WTC11 (cell line): ENCODE data around the gene TFEB. TPM values are rescaled to one million over a fixed set of nuclear protein-coding genes. Genes with fewer than 3 reads are reported as not detected.

Experiments
- ATAC-seq: fragments of 200-7000 bp; cut with Tn5 transposase; 2 replicates; pipeline ENCODE4 v1.10.0; 2021; ENCODE audit warnings: mild to moderate bottlenecking, moderate library complexity
- CTCF ChIA-PET: fragments of 300-600 bp; sonication (Branson Sonifier 250); formaldehyde crosslinking; loops from one replicate; lab custom pipeline; 2021; ENCODE audit warnings: antibody characterized with exemption; lab: Charles Lee
- POLR2A ChIA-PET: fragments of 350-600 bp; sonication (Branson Sonifier 250); formaldehyde crosslinking; loops from one replicate; lab custom pipeline; 2021; ENCODE audit warnings: antibody characterized with exemption; lab: Charles Lee
- DNase-seq: peaks from one replicate; pipeline ENCODE4 v3.0.0; 2021; ENCODE audit warnings: low spot score
- H3K27ac Mint-ChIP-seq: 2 replicates; pipeline ENCODE4 v1.8.0; 2021; ENCODE audit warnings: mixed read lengths
- H3K27me3 Mint-ChIP-seq: 2 replicates; pipeline ENCODE4 v1.8.0; 2021; ENCODE audit warnings: low read depth, mild to moderate bottlenecking, moderate library complexity, mixed read lengths
- H3K36me3 Mint-ChIP-seq: 2 replicates; pipeline ENCODE4 v1.8.0; 2021; ENCODE audit warnings: mixed read lengths
- H3K4me1 Mint-ChIP-seq: 2 replicates; pipeline ENCODE4 v1.8.0; 2022; ENCODE audit warnings: mixed read lengths
- H3K4me3 Mint-ChIP-seq: 2 replicates; pipeline ENCODE4 v1.8.0; 2021; ENCODE audit warnings: mild to moderate bottlenecking, moderate library complexity, mixed read lengths
- H3K9me3 Mint-ChIP-seq: 2 replicates; pipeline ENCODE4 v1.8.0; 2021; ENCODE audit warnings: mixed read lengths
- AR ChIP-seq: fragments of 250-450 bp; sonication (Bioruptor Pico); IDR thresholded peaks from 2 replicates; pipeline ENCODE4 v1.9.0; 2021; ENCODE audit warnings: mild to moderate bottlenecking
- ATF2 ChIP-seq: sonication (generic); formaldehyde crosslinking; IDR thresholded peaks from 2 replicates; pipeline ENCODE4 v1.8.1; 2022; ENCODE audit warnings: low read depth, missing genetic modification reagents, borderline replicate concordance
- ATF3 ChIP-seq: sonication (generic); formaldehyde crosslinking; conservative IDR thresholded peaks from 2 replicates; pipeline ENCODE4 v1.8.1; 2022; ENCODE audit warnings: mild to moderate bottlenecking, missing genetic modification reagents
- ATF6 ChIP-seq: sonication (generic); formaldehyde crosslinking; IDR thresholded peaks from 2 replicates; pipeline ENCODE4 v1.8.1; 2023; ENCODE audit warnings: mild to moderate bottlenecking, missing genetic modification reagents
- CREM ChIP-seq: sonication (generic); formaldehyde crosslinking; IDR thresholded peaks from 2 replicates; pipeline ENCODE4 v1.8.1; 2022; ENCODE audit warnings: mild to moderate bottlenecking, missing genetic modification reagents, moderate library complexity
- E2F4 ChIP-seq: sonication (generic); formaldehyde crosslinking; IDR thresholded peaks from 2 replicates; pipeline ENCODE4 v1.8.1; 2022; ENCODE audit warnings: low read depth, mild to moderate bottlenecking, moderate library complexity, missing genetic modification reagents, borderline replicate concordance
- EMX1 ChIP-seq: fragments of 250-450 bp; sonication (Bioruptor Pico); IDR thresholded peaks from 2 replicates; pipeline ENCODE4 v1.8.0; 2021; ENCODE audit warnings: mild to moderate bottlenecking
- ERG ChIP-seq: fragments of 250-450 bp; sonication (Bioruptor Pico); IDR thresholded peaks from 2 replicates; pipeline ENCODE4 v1.8.0; 2021; ENCODE audit warnings: mild to moderate bottlenecking
- FOXK1 ChIP-seq: sonication (generic); formaldehyde crosslinking; IDR thresholded peaks from 2 replicates; pipeline ENCODE4 v1.8.0; 2022; ENCODE audit warnings: mild to moderate bottlenecking, moderate library complexity, missing genetic modification reagents
- FOXP4 ChIP-seq: sonication (generic); formaldehyde crosslinking; IDR thresholded peaks from 2 replicates; pipeline ENCODE4 v1.8.0; 2022; ENCODE audit warnings: mild to moderate bottlenecking, missing genetic modification reagents
- GRHL2 ChIP-seq: fragments of 250-450 bp; sonication (Bioruptor Pico); IDR thresholded peaks from 2 replicates; pipeline ENCODE4 v1.8.0; 2022; ENCODE audit warnings: mild to moderate bottlenecking, moderate library complexity; ENCODE audit not compliant: insufficient replicate concordance, severe bottlenecking
- HMGA2 ChIP-seq: fragments of 250-450 bp; sonication (Bioruptor Pico); IDR thresholded peaks from 2 replicates; pipeline ENCODE4 v1.4.0; 2021; ENCODE audit warnings: mild to moderate bottlenecking, moderate library complexity
- KAT7 ChIP-seq: sonication (generic); formaldehyde crosslinking; IDR thresholded peaks from 2 replicates; pipeline ENCODE4 v1.8.1; 2023; ENCODE audit warnings: missing genetic modification reagents, mild to moderate bottlenecking, borderline replicate concordance
- MYBL2 ChIP-seq: sonication (generic); formaldehyde crosslinking; IDR thresholded peaks from 2 replicates; pipeline ENCODE4 v1.8.1; 2023; ENCODE audit warnings: mild to moderate bottlenecking, moderate library complexity, missing genetic modification reagents
- NR2C2 ChIP-seq: sonication (generic); formaldehyde crosslinking; IDR thresholded peaks from 2 replicates; pipeline ENCODE4 v1.8.0; 2022; ENCODE audit warnings: mild to moderate bottlenecking, missing genetic modification reagents
- NR3C1 ChIP-seq: sonication (generic); formaldehyde crosslinking; conservative IDR thresholded peaks from 2 replicates; pipeline ENCODE4 v1.8.1; 2023; ENCODE audit warnings: low read depth, mild to moderate bottlenecking, missing genetic modification reagents
- RELA ChIP-seq: sonication (generic); formaldehyde crosslinking; IDR thresholded peaks from 2 replicates; pipeline ENCODE4 v1.8.1; 2022; ENCODE audit warnings: missing genetic modification reagents, mild to moderate bottlenecking, borderline replicate concordance
- SMAD3 ChIP-seq: sonication (generic); formaldehyde crosslinking; IDR thresholded peaks from 2 replicates; pipeline ENCODE4 v1.8.0; 2022; ENCODE audit warnings: missing genetic modification reagents, mild to moderate bottlenecking, borderline replicate concordance
- SMAD4 ChIP-seq: sonication (generic); formaldehyde crosslinking; IDR thresholded peaks from 2 replicates; pipeline ENCODE4 v1.8.0; 2022; ENCODE audit warnings: mild to moderate bottlenecking, missing genetic modification reagents
- ZNF263 ChIP-seq: sonication (generic); formaldehyde crosslinking; IDR thresholded peaks from 2 replicates; pipeline ENCODE4 v1.8.1; 2022; ENCODE audit warnings: low read depth, mild to moderate bottlenecking, moderate library complexity, missing genetic modification reagents
- ZNF416 ChIP-seq: fragments of 250-450 bp; sonication (Bioruptor Pico); IDR thresholded peaks from 2 replicates; pipeline ENCODE4 v1.9.0; 2021; ENCODE audit warnings: mild to moderate bottlenecking, inconsistent platforms
- total RNA-seq: library from RNA; stranded (reverse); gene quantifications from 3 replicates; pipeline ENCODE4 v1.2.3, GENCODE V29; 2021

Gene TFEB
- total RNA-seq, 1 experiment from 2014 or later, result 3.9 TPM

- Mint-ChIP-seq H3K4me3 (no peak overlapping the region), H3K4me1 (peaks cover 16% of the 10 kb centered on the region), H3K36me3 (no peaks in the 10 kb centered on the region), H3K27me3 (no peaks in the 10 kb centered on the region), H3K9me3 (no peaks in the 10 kb centered on the region), H3K27ac (no peak overlapping the region)
- no peak for TF ChIP-seq FOXK1 (CRISPR knock-in tag)
- TF ChIP-seq GRHL2 (CRISPR knock-in tag), result no peak
- no peak for TF ChIP-seq NR3C1
- no peak for TF ChIP-seq ATF6 (CRISPR knock-in tag)
- no peak for TF ChIP-seq HMGA2 (CRISPR knock-in tag)
- TF ChIP-seq E2F4 (CRISPR knock-in tag), result no peak
- no peak for TF ChIP-seq NR2C2
- TF ChIP-seq ZNF263 (CRISPR knock-in tag), result no peak
- TF ChIP-seq KAT7 (CRISPR knock-in tag), result no peak
- no peak for TF ChIP-seq SMAD3 (CRISPR knock-in tag)
- no peak for TF ChIP-seq MYBL2 (CRISPR knock-in tag)
- TF ChIP-seq ERG (CRISPR knock-in tag), result no peak
- TF ChIP-seq EMX1 (CRISPR knock-in tag), result no peak
- no peak for TF ChIP-seq RELA (CRISPR knock-in tag)
- TF ChIP-seq CREM (CRISPR knock-in tag), result no peak
- no peak for TF ChIP-seq ZNF416 (CRISPR knock-in tag)
- no peak for TF ChIP-seq SMAD4 (CRISPR knock-in tag)
- TF ChIP-seq ATF3, result no peak
- TF ChIP-seq FOXP4 (CRISPR knock-in tag), result no peak
- DNase-seq (no peak), ATAC-seq (no peak)
- POLR2A ChIA-PET, result no interaction called here
- CTCF ChIA-PET, result interaction anchor here (0.7 to 6.6 kb wide), 5 partner anchors 9 to 67 kb away, joined by 3 to 39 read pairs (median 8); partner anchors contain the start of genes TFEB and TOMM6
These were observed 15.2 kb downstream of the TFEB start for GRCh38 chr6:41720262-41720620.

GRCh38 chr6:41719436-41720261 is 15.8 kb downstream of the TFEB start:
- no peak for DNase-seq
- TF ChIP-seq ATF2 (CRISPR knock-in tag) (no peak), AR (no peak), ATF6 (CRISPR knock-in tag) (no peak)

More at GRCh38 chr6:41719436-41720261, 15.8 kb downstream of the TFEB start:
- H3K27me3 Mint-ChIP-seq, result no peaks in the 10 kb centered on the region
- CTCF ChIA-PET, result interaction anchor here (0.7 to 6.6 kb wide), 5 partner anchors 9 to 67 kb away, joined by 3 to 39 read pairs (median 8); partner anchors contain the start of genes TFEB and TOMM6
- POLR2A ChIA-PET, result no interaction called here
- no peak for ATAC-seq
- peaks cover 16% of the 10 kb centered on the region for H3K4me1 Mint-ChIP-seq
- H3K27ac Mint-ChIP-seq, result no peak overlapping the region
- no peaks in the 10 kb centered on the region for H3K36me3 Mint-ChIP-seq
- H3K9me3 Mint-ChIP-seq, result no peaks in the 10 kb centered on the region
- H3K4me3 Mint-ChIP-seq, result no peak overlapping the region
